Glutamatergic neuron (in vitro differentiated cells): ENCODE data around the gene SOX15. TPM values are rescaled to one million over a fixed set of nuclear protein-coding genes. Genes with fewer than 3 reads are reported as not detected.

Experiments used
- DNase-seq: peaks from one replicate; pipeline ENCODE4 v3.0.0; 2022
- H3K27ac Mint-ChIP-seq: one replicate; pipeline ENCODE4 v1.8.0; 2020; ENCODE audit warnings: mild to moderate bottlenecking, mixed read lengths, inconsistent platforms; ENCODE audit not compliant: unreplicated experiment
- H3K27me3 Mint-ChIP-seq: one replicate; pipeline ENCODE4 v1.8.0; 2020; ENCODE audit warnings: mild to moderate bottlenecking, moderate library complexity, mixed read lengths, inconsistent platforms; ENCODE audit not compliant: unreplicated experiment
- H3K36me3 Mint-ChIP-seq: one replicate; pipeline ENCODE4 v1.8.0; 2020; ENCODE audit warnings: mild to moderate bottlenecking, mixed read lengths, inconsistent platforms; ENCODE audit not compliant: unreplicated experiment
- H3K4me1 Mint-ChIP-seq: one replicate; pipeline ENCODE4 v1.8.0; 2020; ENCODE audit warnings: mild to moderate bottlenecking, low read depth, mixed read lengths, inconsistent platforms; ENCODE audit not compliant: unreplicated experiment
- H3K4me3 Mint-ChIP-seq: one replicate; pipeline ENCODE4 v1.8.0; 2020; ENCODE audit warnings: mild to moderate bottlenecking, mixed read lengths, inconsistent platforms; ENCODE audit not compliant: unreplicated experiment
- H3K9me3 Mint-ChIP-seq: one replicate; pipeline ENCODE4 v1.8.0; 2020; ENCODE audit warnings: mild to moderate bottlenecking, moderate library complexity, mixed read lengths, inconsistent platforms; ENCODE audit not compliant: unreplicated experiment
- CTCF ChIP-seq: fragments of 200-600 bp; sonication (generic); IDR thresholded peaks from one replicate; pipeline ENCODE4 v1.5.0; 2021; ENCODE audit not compliant: partially characterized antibody, unreplicated experiment
- total RNA-seq: library from RNA; stranded (reverse); fragmentation: NEBNext Ultra II Directional; extraction: Animal tissue kit (Norgen Biotek cat#: 25700); gene quantifications from one replicate; pipeline ENCODE4 v1.2.1, GENCODE V29; 2021; ENCODE audit not compliant: unreplicated experiment

SOX15 gene
- total RNA-seq, 1 donor from 2014 or later: 1.7 TPM

- no peak overlapping the region for H3K4me3 Mint-ChIP-seq
- peaks cover 10% of the 10 kb centered on the region for H3K4me1 Mint-ChIP-seq
- DNase-seq: no peak
- H3K36me3 Mint-ChIP-seq: peaks cover 10% of the 10 kb centered on the region
- H3K9me3 Mint-ChIP-seq: peaks cover 12% of the 10 kb centered on the region
- TF ChIP-seq CTCF: no peak
- H3K27ac Mint-ChIP-seq: no peak overlapping the region
- H3K27me3 Mint-ChIP-seq: peaks cover 11% of the 10 kb centered on the region
Observed at GRCh38 chr17:7556627-7557026, 33.3 kb downstream of the SOX15 start.

GRCh38 chr17:7555320-7555948 lies 34.5 kb downstream of the SOX15 start:
- TF ChIP-seq CTCF: no peak
- no peak overlapping the region for H3K4me3 Mint-ChIP-seq
- no peak for DNase-seq
- H3K36me3 Mint-ChIP-seq: peaks cover 10% of the 10 kb centered on the region
- no peak overlapping the region for H3K27ac Mint-ChIP-seq
- peaks cover 8% of the 10 kb centered on the region for H3K9me3 Mint-ChIP-seq
- peaks cover 8% of the 10 kb centered on the region for H3K27me3 Mint-ChIP-seq
- H3K4me1 Mint-ChIP-seq: peaks cover 5% of the 10 kb centered on the region

- TF ChIP-seq CTCF: no peak
- H3K27ac Mint-ChIP-seq: no peak overlapping the region
- peaks cover 4% of the 10 kb centered on the region for H3K4me1 Mint-ChIP-seq
- peaks cover 10% of the 10 kb centered on the region for H3K36me3 Mint-ChIP-seq
- peaks cover 7% of the 10 kb centered on the region for H3K9me3 Mint-ChIP-seq
- no peak for DNase-seq
- H3K27me3 Mint-ChIP-seq: peaks cover 13% of the 10 kb centered on the region
- H3K4me3 Mint-ChIP-seq: no peak overlapping the region
Observed at GRCh38 chr17:7553356-7553755, 36.5 kb downstream of the SOX15 start.

- Mint-ChIP-seq H3K9me3 (peaks cover 7% of the 10 kb centered on the region), H3K36me3 (peaks cover 10% of the 10 kb centered on the region), H3K4me1 (peaks cover 4% of the 10 kb centered on the region), H3K4me3 (no peak overlapping the region), H3K27me3 (peaks cover 15% of the 10 kb centered on the region), H3K27ac (peak overlapping the region; percentile 9)
- DNase-seq: no peak
- TF ChIP-seq CTCF: no peak
Observed at GRCh38 chr17:7552621-7553051, 37.3 kb downstream of the SOX15 start.

- no peak for DNase-seq
- peaks cover 4% of the 10 kb centered on the region for H3K4me1 Mint-ChIP-seq
- peaks cover 18% of the 10 kb centered on the region for H3K27me3 Mint-ChIP-seq
- H3K9me3 Mint-ChIP-seq: peaks cover 9% of the 10 kb centered on the region
- peaks cover 10% of the 10 kb centered on the region for H3K36me3 Mint-ChIP-seq
- no peak for TF ChIP-seq CTCF
- H3K4me3 Mint-ChIP-seq: no peak overlapping the region
- no peak overlapping the region for H3K27ac Mint-ChIP-seq
Observed at GRCh38 chr17:7551396-7551795, 38.5 kb downstream of the SOX15 start.
